IMR-90 (cell line): ENCODE results near the gene PRAME. TPM values are rescaled to one million over a fixed set of nuclear protein-coding genes. Genes with fewer than 3 reads are reported as not detected.

Experiments
- ATAC-seq: fragments of 200-7000 bp; cut with Tn5 transposase; 2 replicates; pipeline ENCODE4 v1.9.1; 2020; ENCODE audit warnings: low read depth, mild to moderate bottlenecking, moderate library complexity
- BruUV-seq: library from RNA; stranded (reverse); fragments of 400-500 nt; replicated peaks from 2 replicates; lab custom pipeline; 2021; lab: Mats Ljungman, UMichigan
- CTCF ChIA-PET: fragments of 300-600 bp; formaldehyde crosslinking; extraction: SDS; loops from one replicate; lab custom pipeline; 2021; ENCODE audit warnings: antibody characterized with exemption; lab: Yijun Ruan, JAX
- POLR2A ChIA-PET: fragments of 300-600 bp; sonication (Branson Sonifier 250); formaldehyde crosslinking; loops from one replicate; lab custom pipeline; 2022; ENCODE audit warnings: antibody characterized with exemption; ENCODE audit not compliant: unreplicated experiment; lab: Charles Lee
- DNase-seq: peaks from one replicate; pipeline ENCODE4 v3.0.0; 2013
- H2AFZ ChIP-seq: replicated peaks from 2 replicates; pipeline ENCODE3; 2013; ENCODE audit warnings: low read length, mild to moderate bottlenecking; ENCODE audit not compliant: poor library complexity
- H2AK5ac ChIP-seq: 2 replicates; pipeline ENCODE4 v1.6.1; 2013; ENCODE audit warnings: low read depth, low read length, inconsistent platforms
- H2AK9ac ChIP-seq: replicated peaks from 2 replicates; pipeline ENCODE3; 2013; ENCODE audit warnings: mild to moderate bottlenecking, low read depth, low read length, moderate library complexity; ENCODE audit not compliant: poor library complexity
- H2BK120ac ChIP-seq: 2 replicates; pipeline ENCODE4 v1.6.1; 2013; ENCODE audit warnings: low read depth, low read length, inconsistent platforms
- H2BK15ac ChIP-seq: 3 replicates; pipeline ENCODE4 v1.6.1; 2013; ENCODE audit warnings: low read depth, low read length, inconsistent platforms
- H2BK20ac ChIP-seq: 2 replicates; pipeline ENCODE4 v1.6.1; 2013; ENCODE audit warnings: low read depth, mild to moderate bottlenecking, inconsistent platforms, low read length, moderate library complexity
- H2BK5ac ChIP-seq: 2 replicates; pipeline ENCODE4 v1.6.1; 2013; ENCODE audit warnings: mild to moderate bottlenecking, low read depth, low read length, inconsistent platforms; ENCODE audit not compliant: poor library complexity, severe bottlenecking
- H3K14ac ChIP-seq: replicated peaks from 2 replicates; pipeline ENCODE4 v1.6.1; 2013; ENCODE audit warnings: low read depth, low read length, inconsistent platforms
- H3K18ac ChIP-seq: 2 replicates; pipeline ENCODE4 v1.6.1; 2013; ENCODE audit warnings: low read depth, low read length, control low read depth
- H3K23ac ChIP-seq: 2 replicates; pipeline ENCODE4 v1.6.1; 2013; ENCODE audit warnings: low read depth, low read length, inconsistent platforms
- H3K27ac ChIP-seq: 2 replicates; pipeline ENCODE4 v1.5.1; 2013; ENCODE audit warnings: mild to moderate bottlenecking, control low read depth, low read length; ENCODE audit not compliant: insufficient read depth
- H3K27me3 ChIP-seq: 2 replicates; pipeline ENCODE4 v1.6.1; 2013; ENCODE audit warnings: low read length; ENCODE audit not compliant: control insufficient read depth, insufficient read depth
- H3K36me3 ChIP-seq: 2 replicates; pipeline ENCODE4 v1.6.1; 2013; ENCODE audit warnings: low read length, mixed read lengths; ENCODE audit not compliant: control insufficient read depth, insufficient read depth
- H3K4ac ChIP-seq: 2 replicates; pipeline ENCODE4 v1.6.1; 2013; ENCODE audit warnings: low read depth, low read length, inconsistent platforms
- H3K4me1 ChIP-seq: 2 replicates; pipeline ENCODE4 v1.6.1; 2013; ENCODE audit warnings: low read length, mixed read lengths; ENCODE audit not compliant: control insufficient read depth, insufficient read depth
- H3K4me2 ChIP-seq: 2 replicates; pipeline ENCODE4 v1.6.1; 2013; ENCODE audit warnings: low read depth, mild to moderate bottlenecking, control low read depth, low read length, moderate library complexity
- H3K4me3 ChIP-seq: 2 replicates; pipeline ENCODE4 v1.5.1; 2013; ENCODE audit warnings: low read depth, mild to moderate bottlenecking, control low read depth, low read length, moderate library complexity; ENCODE audit not compliant: insufficient read depth
- H3K56ac ChIP-seq: 2 replicates; pipeline ENCODE4 v1.6.1; 2013; ENCODE audit warnings: low read length, inconsistent platforms; ENCODE audit not compliant: insufficient read depth; ENCODE audit errors: extremely low read depth
- H3K79me1 ChIP-seq, 2 experiments: 2 replicates each; pipeline ENCODE4 v1.6.1; 2013; ENCODE audit warnings: low read length in 2 of 2, inconsistent platforms in 1 of 2, low read depth in 1 of 2
- H3K9ac ChIP-seq: 2 replicates; pipeline ENCODE4 v1.6.1; 2013; ENCODE audit warnings: low read depth, low read length, control low read depth
- H3K9me1 ChIP-seq: 2 replicates; pipeline ENCODE4 v1.6.1; 2013; ENCODE audit warnings: low read length, inconsistent platforms; ENCODE audit not compliant: insufficient read depth
- H3K9me3 ChIP-seq: 2 replicates; pipeline ENCODE4 v1.6.1; 2013; ENCODE audit warnings: low read length; ENCODE audit not compliant: control insufficient read depth, insufficient read depth
- H4K20me1 ChIP-seq: 2 replicates; pipeline ENCODE4 v1.6.1; 2013; ENCODE audit warnings: low read length, inconsistent platforms; ENCODE audit not compliant: insufficient read depth
- H4K5ac ChIP-seq: 2 replicates; pipeline ENCODE4 v1.6.1; 2013; ENCODE audit warnings: mild to moderate bottlenecking, low read depth, low read length, control low read depth
- H4K8ac ChIP-seq, 2 experiments: 2 replicates each; pipeline ENCODE4 v1.6.1; 2013; ENCODE audit warnings: low read depth in 2 of 2, low read length in 2 of 2, control low read depth in 1 of 2, inconsistent platforms in 1 of 2
- H4K91ac ChIP-seq: 2 replicates; pipeline ENCODE4 v1.6.1; 2013; ENCODE audit warnings: low read depth, low read length, inconsistent platforms; ENCODE audit not compliant: insufficient read depth
- BHLHE40 ChIP-seq: fragments of 150-350 bp; IDR thresholded peaks from 2 replicates; pipeline ENCODE4 v1.6.1; 2016; ENCODE audit warnings: mild to moderate bottlenecking, low read depth, low read length
- CEBPB ChIP-seq: IDR thresholded peaks from 2 replicates; pipeline ENCODE4 v1.6.1; 2012; ENCODE audit warnings: low read depth, low read length, improper control_type of control experiment
- CHD1 ChIP-seq: IDR thresholded peaks from 2 replicates; pipeline ENCODE4 v1.6.1; 2012; ENCODE audit warnings: low read depth, low read length, improper control_type of control experiment
- MAFK ChIP-seq: IDR thresholded peaks from 2 replicates; pipeline ENCODE4 v1.6.1; 2012; ENCODE audit warnings: low read depth, low read length, improper control_type of control experiment
- MAZ ChIP-seq: IDR thresholded peaks from 2 replicates; pipeline ENCODE4 v1.6.1; 2012; ENCODE audit warnings: low read depth, mild to moderate bottlenecking, low read length, improper control_type of control experiment, moderate library complexity, borderline replicate concordance
- MXI1 ChIP-seq: IDR thresholded peaks from 2 replicates; pipeline ENCODE4 v1.6.1; 2012; ENCODE audit warnings: low read depth, mild to moderate bottlenecking, low read length, moderate library complexity, borderline replicate concordance
- NFE2L2 ChIP-seq: fragments of 150-350 bp; IDR thresholded peaks from 2 replicates; pipeline ENCODE4 v1.6.1; 2016; ENCODE audit warnings: low read depth, mild to moderate bottlenecking, low read length
- POLR2A ChIP-seq: IDR thresholded peaks from 2 replicates; pipeline ENCODE4 v1.6.1; 2012; ENCODE audit warnings: mild to moderate bottlenecking, low read depth, low read length
- RAD21 ChIP-seq: IDR thresholded peaks from 2 replicates; pipeline ENCODE4 v1.6.1; 2012; ENCODE audit warnings: low read length, improper control_type of control experiment
- RCOR1 ChIP-seq: IDR thresholded peaks from 2 replicates; pipeline ENCODE4 v1.6.1; 2012; ENCODE audit warnings: mild to moderate bottlenecking, low read length, improper control_type of control experiment; ENCODE audit not compliant: insufficient replicate concordance
- RFX5 ChIP-seq: IDR thresholded peaks from 2 replicates; pipeline ENCODE4 v1.8.0; 2012; ENCODE audit warnings: low read depth, mild to moderate bottlenecking, low read length, moderate library complexity
- SMC3 ChIP-seq: fragments of 150-350 bp; IDR thresholded peaks from 2 replicates; pipeline ENCODE4 v1.6.1; 2016; ENCODE audit warnings: low read depth, mild to moderate bottlenecking, antibody characterized with exemption, low read length, moderate library complexity
- WGBS, 2 experiments: methylation state at CpG; one replicate each; pipeline versions ENCODE4 v1.1.5 to v1.1.7; 2013; ENCODE audit warnings: missing lambda C conversion rate in 2 of 2; ENCODE audit not compliant: insufficient read length in 1 of 2; ENCODE audit errors: extremely low coverage in 2 of 2; 5-methylcytosine and 5-hydroxymethylcytosine counted together
- dilution Hi-C: fragments of 300-500 bp; cut with HindIII; formaldehyde crosslinking; loops from one replicate; pipeline ENCODE4 v1.14.3; 2018; ENCODE audit warnings: low sequenced_read_pairs; ENCODE audit not compliant: unreplicated experiment
- in situ Hi-C: fragments of 300-500 bp; cut with MboI; formaldehyde crosslinking; loops from 3 replicates; pipeline ENCODE4 v1.14.3; 2019; ENCODE audit warnings: low sequenced_read_pairs, inconsistent platforms, mixed read lengths
- intact Hi-C: fragments of 100-400 bp; cut with micrococcal nuclease; formaldehyde crosslinking; loops from 2 replicates; pipeline ENCODE4 v1.10.0; 2022
- polyA plus RNA-seq, 3 experiments: library from polyadenylated mRNA; depleted of rRNA; stranded (reverse); fragments of >200 nt; gene quantifications; 2 replicates each; pipeline ENCODE4 v1.2.3, GENCODE V29; 2012; ENCODE audit warnings: low replicate concordance in 1 of 3
- total RNA-seq: library from RNA; depleted of rRNA; stranded (reverse); fragments of >200 nt; gene quantifications from 2 replicates; pipeline ENCODE4 v1.2.3, GENCODE V29; 2012
- TF ChIP-seq, protein P1 (sequence below): conservative IDR thresholded peaks from 2 replicates; pipeline ENCODE4 v1.5.1; 2012; ENCODE audit warnings: mild to moderate bottlenecking, low read depth, low read length, improper control_type of control experiment
- TF ChIP-seq, protein P2 (sequence below): fragments of 150-350 bp; IDR thresholded peaks from 2 replicates; pipeline ENCODE4 v1.6.1; 2016; ENCODE audit warnings: low read depth, mild to moderate bottlenecking, low read length, moderate library complexity, borderline replicate concordance
- TF ChIP-seq, protein P3 (sequence below): fragments of 150-350 bp; IDR thresholded peaks from 2 replicates; pipeline ENCODE4 v1.6.1; 2017; ENCODE audit warnings: mild to moderate bottlenecking, antibody characterized with exemption, low read length, low read depth

Gene PRAME
- total and polyA plus RNA-seq, 2 of the 4 experiments (the other 2 are of a cell fraction), result not detected

DNA sequence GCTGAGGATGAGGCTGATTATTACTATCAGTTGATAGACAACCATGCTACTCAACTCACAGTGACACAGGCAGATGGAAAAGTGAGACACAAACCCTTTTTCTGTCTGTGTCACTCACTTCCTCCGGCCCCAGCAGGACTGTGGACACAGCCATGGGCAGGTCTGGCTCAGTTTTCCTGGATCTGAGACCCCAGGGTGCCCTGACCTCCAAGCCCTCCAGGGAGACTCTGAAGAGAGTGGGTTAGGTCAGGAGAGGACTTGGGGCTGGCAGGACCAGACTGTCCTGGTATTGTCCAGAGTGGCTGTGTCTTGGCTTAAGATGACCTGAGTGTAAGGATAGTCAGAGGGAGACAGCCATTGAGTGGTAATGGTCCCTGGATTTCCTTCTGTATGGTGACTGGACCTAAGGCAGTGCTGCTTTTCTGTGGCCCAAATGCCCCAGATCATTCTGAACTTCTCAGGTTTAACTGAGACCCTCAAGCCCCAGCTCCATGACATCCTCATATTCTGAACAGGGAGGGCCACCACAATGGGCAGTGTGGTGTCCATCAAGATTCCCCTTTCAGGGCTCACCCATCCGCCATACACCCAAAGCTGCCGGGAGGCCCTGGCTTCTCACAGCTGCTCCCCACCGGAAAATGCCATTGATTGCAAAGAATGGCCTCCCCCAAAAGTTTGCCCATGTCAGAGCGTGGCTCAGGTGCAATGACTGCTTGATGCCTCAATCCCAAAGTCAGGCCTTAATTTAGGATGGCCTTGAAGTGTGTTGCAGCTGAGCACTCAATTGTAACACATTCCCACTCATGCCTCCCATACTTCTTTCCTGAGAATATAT lies 36.2 kb upstream of the PRAME start:
- no peak overlapping the region for H3K18ac ChIP-seq
- no peak overlapping the region for H2AFZ ChIP-seq
- no TSS peak for BruUV-seq
- H4K91ac ChIP-seq, result no peak overlapping the region
- H2BK20ac ChIP-seq, result no peak overlapping the region
- no peak overlapping the region for H2BK5ac ChIP-seq
- dilution Hi-C loops, result no loop called here
- H2AK5ac ChIP-seq, result no peak overlapping the region
- DNase-seq (no peak), ATAC-seq (no peak)
- H3K9me1 ChIP-seq, result no peaks in the 10 kb centered on the region
- no peak overlapping the region for H2BK120ac ChIP-seq
- no peaks in the 10 kb centered on the region for H3K9me3 ChIP-seq
- H3K4me3 ChIP-seq, result no peak overlapping the region
- no peak overlapping the region for H3K23ac ChIP-seq
- no peak overlapping the region for H4K8ac ChIP-seq
- H2BK15ac ChIP-seq, result no peak overlapping the region
- no peak overlapping the region for H3K14ac ChIP-seq
- no peaks in the 10 kb centered on the region for H3K79me1 ChIP-seq
- ChIA-PET CTCF (no interaction called here), POLR2A (no interaction called here)
- H4K20me1 ChIP-seq, result no peaks in the 10 kb centered on the region
- H2AK9ac ChIP-seq, result no peak overlapping the region
- H3K4me2 ChIP-seq, result no peak overlapping the region
- H3K27me3 ChIP-seq, result peaks cover 10% of the 10 kb centered on the region
- H3K36me3 ChIP-seq, result no peaks in the 10 kb centered on the region
- H3K27ac ChIP-seq, result no peak overlapping the region
- in situ Hi-C loops, result no loop called here
- intact Hi-C loops, result loop anchor here (2.0 kb wide), 1 partner anchor 92 kb away; no protein-coding TSS in a partner anchor
- no peak overlapping the region for H3K56ac ChIP-seq
- 60% methylated on average over 1 of the region's 5 CpGs; no CpG with 5 or more reads in 1 of the 2 experiments for WGBS, 2 experiments
- H3K9ac ChIP-seq, result no peak overlapping the region
- H4K5ac ChIP-seq, result no peak overlapping the region
- H3K4ac ChIP-seq, result no peak overlapping the region
- no peaks in the 10 kb centered on the region for H3K4me1 ChIP-seq
- TF ChIP-seq, protein P1, sequence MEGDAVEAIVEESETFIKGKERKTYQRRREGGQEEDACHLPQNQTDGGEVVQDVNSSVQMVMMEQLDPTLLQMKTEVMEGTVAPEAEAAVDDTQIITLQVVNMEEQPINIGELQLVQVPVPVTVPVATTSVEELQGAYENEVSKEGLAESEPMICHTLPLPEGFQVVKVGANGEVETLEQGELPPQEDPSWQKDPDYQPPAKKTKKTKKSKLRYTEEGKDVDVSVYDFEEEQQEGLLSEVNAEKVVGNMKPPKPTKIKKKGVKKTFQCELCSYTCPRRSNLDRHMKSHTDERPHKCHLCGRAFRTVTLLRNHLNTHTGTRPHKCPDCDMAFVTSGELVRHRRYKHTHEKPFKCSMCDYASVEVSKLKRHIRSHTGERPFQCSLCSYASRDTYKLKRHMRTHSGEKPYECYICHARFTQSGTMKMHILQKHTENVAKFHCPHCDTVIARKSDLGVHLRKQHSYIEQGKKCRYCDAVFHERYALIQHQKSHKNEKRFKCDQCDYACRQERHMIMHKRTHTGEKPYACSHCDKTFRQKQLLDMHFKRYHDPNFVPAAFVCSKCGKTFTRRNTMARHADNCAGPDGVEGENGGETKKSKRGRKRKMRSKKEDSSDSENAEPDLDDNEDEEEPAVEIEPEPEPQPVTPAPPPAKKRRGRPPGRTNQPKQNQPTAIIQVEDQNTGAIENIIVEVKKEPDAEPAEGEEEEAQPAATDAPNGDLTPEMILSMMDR, result no peak
- TF ChIP-seq SMC3 (no peak), RCOR1 (no peak), NFE2L2 (no peak), MXI1 (no peak), MAFK (no peak), MAZ (no peak), CEBPB (no peak), CHD1 (no peak), POLR2A (no peak), RAD21 (no peak), BHLHE40 (no peak), RFX5 (no peak)
- TF ChIP-seq, protein P2, sequence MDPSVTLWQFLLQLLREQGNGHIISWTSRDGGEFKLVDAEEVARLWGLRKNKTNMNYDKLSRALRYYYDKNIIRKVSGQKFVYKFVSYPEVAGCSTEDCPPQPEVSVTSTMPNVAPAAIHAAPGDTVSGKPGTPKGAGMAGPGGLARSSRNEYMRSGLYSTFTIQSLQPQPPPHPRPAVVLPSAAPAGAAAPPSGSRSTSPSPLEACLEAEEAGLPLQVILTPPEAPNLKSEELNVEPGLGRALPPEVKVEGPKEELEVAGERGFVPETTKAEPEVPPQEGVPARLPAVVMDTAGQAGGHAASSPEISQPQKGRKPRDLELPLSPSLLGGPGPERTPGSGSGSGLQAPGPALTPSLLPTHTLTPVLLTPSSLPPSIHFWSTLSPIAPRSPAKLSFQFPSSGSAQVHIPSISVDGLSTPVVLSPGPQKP, result no peak
- TF ChIP-seq, protein P3, sequence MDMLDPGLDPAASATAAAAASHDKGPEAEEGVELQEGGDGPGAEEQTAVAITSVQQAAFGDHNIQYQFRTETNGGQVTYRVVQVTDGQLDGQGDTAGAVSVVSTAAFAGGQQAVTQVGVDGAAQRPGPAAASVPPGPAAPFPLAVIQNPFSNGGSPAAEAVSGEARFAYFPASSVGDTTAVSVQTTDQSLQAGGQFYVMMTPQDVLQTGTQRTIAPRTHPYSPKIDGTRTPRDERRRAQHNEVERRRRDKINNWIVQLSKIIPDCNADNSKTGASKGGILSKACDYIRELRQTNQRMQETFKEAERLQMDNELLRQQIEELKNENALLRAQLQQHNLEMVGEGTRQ, result no peak
